A204.1 (cell line): ENCODE measurements around the gene ATP2C1.
"Not testable (repeated sequence)": the region's sequence is repeated elsewhere in the genome, so short reads cannot be mapped to it uniquely, and the experiment has no call there.

Source experiments
- FAIRE-seq: peaks from 2 replicates; lab custom pipeline; 2012; peaks lifted over from hg19 to GRCh38; lab: Jason Lieb, UNC

Gene ATP2C1

DNA sequence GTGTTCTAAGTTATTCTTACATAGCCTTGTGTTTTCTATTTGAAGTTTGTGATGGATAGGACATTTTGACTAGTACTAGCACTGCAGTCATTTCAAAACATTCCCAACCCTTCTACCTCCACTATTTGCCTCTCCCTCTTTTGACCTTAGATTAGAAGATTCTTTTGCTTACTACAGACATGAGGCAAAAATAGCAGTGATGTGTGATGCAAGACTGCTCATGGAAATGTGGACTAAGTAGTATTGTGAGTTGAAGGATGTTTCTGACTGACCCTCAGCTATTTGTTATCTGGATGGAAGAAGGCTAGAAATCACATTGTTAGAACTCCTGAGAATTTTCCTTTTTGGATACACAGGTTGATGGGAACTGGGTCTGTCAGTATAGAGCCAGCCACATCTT, 45.9 kb downstream of the ATP2C1 start:
- FAIRE-seq: no peak

DNA sequence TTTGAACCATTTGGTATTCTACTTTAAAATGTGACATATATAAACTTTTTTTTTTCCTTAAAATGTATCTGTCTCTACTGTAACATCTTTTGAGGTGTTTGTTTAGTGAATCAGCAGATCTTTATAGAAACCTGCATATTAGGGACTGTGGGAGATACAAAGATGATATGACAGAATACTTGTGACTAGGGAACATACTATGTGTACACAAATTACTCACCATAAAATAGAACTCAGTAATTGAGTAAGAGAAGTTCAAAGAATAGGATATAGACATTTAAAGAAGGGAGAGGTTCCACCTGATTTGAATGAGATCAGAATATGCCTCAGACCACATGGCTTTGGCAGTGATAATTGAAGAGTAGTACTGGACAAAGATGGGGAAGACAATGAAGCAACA, 47.9 kb downstream of the ATP2C1 start:
- FAIRE-seq: no peak

DNA sequence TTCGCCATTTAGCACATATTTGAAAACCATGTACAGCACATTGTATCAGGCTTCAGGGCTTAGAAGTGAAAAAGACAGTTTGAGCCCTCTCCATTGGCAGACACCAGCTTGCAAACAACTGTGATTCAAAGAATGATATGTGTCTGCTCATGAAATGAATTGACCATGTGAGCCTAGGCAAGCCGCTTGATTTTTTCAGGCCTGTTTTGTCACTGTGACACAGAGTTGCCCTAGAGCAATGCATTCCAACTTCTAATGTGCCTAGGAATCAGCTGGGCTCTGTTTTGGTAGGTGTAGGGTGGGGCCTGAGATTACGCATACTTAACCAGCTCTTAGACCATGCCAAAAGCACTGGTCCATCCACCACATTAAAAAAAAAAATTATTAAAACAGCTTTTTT, 53.0 kb downstream of the ATP2C1 start:
- no peak for FAIRE-seq

DNA sequence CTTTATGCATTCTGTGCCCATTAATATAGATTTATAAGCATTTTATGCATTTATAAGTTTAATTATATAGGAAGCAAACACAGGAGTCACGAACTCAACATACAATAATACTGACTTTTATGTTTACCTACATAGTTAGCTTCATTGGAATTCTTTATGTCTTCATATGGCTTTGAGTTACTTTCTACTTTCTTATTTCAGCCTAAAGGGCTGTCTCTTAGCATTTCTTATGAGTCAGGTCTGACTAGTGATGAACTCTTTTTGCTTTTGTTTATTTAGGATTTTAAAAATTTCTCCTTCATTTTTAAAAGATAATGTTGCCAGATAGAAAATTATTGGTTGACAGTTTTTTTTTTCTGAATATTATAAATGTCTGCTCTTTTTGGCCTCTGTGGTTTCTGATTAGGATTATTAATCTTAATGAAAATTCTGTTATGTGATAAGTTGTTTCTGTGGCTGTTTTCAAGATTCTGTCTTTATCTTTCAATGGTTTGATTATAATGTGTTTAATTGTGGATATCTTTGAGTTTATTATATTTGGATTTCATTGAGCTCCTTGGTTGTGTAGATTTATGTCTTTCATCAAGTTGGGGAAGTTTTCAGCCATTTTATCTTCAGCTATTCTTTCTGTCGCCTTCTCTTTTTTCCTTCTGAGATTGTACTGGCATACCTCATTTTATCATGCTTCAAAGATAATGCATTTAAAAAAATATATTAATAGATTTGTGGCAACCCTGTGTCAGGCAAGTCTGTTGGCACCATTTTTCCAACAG, 54.3 kb downstream of the ATP2C1 start:
- peak; percentile 23 for FAIRE-seq

DNA sequence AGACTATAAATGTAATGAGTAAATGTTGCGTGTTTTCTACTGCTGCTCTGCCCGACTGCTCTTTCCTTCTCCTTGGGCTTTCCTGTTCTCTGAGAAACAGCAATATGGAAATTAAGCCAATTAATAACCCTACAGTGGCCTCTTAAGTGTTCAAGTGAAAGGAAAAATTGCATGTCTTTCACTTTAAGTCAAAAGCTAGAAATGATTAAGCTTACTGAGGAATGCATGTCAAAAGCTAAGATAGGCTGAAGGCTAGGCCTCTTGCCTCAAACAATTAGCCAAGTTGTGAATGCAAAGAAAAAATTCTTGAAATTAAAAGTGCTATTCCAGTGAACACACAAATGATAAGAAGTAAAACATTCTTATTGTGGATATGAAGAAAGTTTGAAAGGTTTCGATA, 55.0 kb downstream of the ATP2C1 start:
- FAIRE-seq: no peak

DNA sequence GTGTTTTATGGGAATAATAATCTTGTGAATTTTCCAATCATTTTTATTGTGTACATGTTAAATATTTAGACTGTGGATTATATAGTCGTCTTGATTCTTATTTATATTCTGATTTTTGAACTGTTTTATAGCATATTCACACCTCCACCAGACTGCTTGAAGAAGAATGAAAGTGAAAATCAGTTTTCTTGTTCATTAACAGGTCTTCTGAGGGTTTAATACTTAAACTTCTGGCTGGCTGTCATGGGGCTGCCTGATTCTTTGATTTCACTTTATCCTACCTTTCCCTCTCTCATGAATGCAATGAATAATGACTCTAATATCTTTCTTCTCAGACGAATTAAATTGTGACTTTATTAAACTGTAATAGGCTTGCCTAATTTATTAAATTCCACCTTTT, 56.2 kb downstream of the ATP2C1 start:
- FAIRE-seq: no peak

DNA sequence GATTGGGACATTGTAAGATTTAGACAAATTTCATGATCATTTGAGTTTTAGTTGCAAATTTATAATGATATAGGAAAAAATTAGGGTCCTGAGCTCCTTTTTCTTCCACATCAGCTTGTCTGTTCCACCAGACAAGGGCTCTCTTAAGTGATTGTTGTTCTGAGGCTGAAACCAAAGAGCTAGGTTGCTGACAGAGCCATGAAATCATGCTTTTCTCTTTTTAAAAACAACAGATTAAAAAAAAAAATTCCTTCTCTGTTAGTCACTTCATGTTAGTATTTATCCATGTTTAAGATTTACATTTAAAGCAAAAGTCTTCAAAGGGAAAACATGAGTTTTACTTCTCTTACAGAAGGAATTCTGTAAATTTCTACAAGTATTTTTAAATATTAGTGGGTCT, 56.8 kb downstream of the ATP2C1 start:
- no peak for FAIRE-seq

DNA sequence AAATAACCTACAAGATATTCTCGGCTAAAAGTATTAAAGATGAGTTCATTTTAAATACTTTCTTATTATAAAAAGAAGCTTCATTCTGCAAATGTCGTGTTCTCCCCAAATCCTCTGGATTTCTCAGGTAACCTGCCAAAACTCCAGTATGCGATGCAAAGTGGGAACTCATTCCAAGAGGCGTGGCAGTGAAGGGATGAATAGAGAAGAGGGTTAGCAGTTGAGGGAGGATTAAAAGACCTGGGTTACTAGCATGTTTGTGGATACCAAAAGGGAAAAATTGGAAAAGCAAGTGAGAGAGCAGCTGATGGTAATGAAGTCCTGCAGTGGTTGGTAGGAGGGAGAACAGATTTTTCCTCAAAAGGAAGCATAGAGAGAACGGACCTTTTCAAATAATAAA, 61.6 kb downstream of the ATP2C1 start:
- no peak for FAIRE-seq

DNA sequence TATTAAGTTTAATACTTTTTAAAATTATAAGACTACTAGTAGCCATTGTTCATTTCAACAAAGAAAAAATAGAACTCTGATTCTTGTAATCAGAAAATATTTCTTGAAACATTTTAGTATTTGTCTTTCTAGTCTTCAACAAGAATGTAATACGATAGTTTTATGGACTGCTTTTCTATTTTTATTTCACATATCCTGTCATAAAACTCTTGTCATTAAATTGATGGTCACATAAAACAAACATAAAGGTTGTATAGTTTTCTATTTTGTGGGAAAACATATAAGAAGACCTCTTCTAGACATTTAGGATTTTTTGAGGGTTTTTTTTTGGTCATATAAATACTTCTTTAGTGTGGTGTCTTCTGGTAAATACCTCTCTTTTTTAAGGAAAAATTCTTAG, 62.4 kb downstream of the ATP2C1 start:
- peak; percentile 32 for FAIRE-seq

DNA sequence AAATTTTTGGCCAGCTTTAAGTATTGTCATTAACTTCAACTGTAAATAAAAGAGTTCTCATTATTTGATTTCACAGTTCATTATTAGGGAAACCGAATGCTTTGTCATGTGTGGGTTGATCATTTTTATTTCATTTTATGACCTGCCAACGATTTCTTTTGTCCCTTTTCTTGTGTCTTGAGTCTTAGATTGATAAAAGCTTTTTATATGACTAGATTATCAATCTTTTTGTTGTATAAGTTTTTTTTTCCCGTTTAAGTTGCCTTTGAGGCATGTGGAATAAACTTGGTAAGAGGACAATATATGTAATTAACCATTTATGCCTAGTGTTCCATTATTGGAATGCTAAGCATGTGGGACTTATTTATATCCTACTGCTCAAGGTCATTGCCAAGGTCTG, 62.8 kb downstream of the ATP2C1 start:
- no peak for FAIRE-seq

DNA sequence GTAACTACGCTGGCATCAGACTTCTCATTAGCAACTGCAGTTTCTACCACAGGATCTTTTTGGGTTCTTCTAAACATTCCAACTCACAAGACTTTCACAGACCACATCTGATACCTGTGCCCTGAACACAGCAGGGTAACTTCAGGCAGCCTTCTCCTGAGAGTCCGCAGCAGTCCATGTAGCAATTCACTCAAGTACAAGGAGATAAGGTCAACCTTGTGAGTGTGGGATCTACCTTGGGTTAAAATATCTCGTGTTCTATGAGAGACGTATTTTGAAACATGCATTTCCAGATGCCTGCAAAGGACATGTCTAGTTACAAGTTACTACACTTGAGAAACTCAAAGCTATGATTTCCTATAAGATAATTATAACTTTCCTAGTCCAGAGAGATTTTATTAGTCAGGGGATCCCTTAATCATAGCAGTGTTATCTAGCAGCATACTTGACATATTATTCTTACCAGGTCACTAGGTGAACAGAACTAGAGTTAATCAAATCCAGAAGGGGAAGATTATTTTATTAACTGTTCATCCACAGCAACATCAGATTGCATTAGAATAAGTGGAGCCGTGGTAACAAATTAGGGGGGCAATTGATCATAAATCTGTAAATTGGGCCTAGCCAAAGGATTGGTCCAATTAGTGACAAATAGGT, 66.4 kb downstream of the ATP2C1 start:
- no peak for FAIRE-seq

DNA sequence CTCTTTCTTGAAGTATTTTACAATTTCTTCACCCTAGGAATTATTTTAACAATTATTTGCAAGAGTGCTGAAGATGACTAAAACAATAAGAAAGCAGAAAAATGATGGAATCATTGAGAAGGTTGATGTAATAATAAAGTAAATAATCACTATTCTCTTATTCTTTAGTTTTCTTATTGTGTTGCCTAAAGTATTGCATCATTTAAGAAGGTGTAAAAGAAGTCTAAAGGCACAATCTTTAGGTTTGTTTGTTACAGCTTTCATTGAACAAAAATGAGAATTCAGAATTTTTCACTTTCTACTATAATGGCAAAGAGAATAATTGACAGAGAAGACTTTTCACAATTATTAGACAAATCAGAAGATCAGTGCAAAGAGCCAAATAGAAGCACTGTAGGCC, 67.6 kb downstream of the ATP2C1 start:
- no peak for FAIRE-seq

DNA sequence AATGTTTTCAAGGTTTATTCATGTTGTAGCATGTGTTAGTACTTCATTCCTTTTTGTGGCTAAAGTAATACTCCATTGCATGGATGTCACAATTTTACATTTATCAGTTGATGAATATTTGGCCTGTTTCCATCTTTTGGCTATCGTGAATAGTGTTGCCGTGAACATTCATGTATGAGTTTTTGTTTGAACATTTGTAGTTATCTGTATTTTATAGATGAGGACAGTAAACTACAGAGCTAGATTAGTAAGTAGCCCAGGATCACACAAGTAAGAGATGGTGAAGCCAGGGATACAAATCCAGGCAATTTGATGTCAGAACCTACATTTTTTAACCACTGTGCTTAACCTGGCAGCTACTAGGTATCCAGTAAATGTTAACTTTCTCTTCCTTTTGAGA, 69.6 kb downstream of the ATP2C1 start:
- FAIRE-seq: no peak

DNA sequence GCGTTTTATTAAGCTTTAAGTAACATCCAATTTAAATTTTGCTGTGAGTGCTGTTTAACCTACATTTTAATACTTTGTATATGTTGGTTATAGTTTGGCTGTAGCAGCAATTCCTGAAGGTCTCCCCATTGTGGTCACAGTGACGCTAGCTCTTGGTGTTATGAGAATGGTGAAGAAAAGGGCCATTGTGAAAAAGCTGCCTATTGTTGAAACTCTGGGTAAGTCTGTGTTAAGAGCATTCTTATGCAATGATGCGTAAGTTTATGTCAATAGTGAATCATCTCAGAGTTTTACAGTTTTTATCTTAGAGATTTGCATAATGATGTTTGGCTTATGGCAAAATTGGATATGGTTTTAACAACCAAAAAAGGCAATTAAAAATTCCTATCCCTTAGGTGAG, 70.0 kb downstream of the ATP2C1 start:
- FAIRE-seq: no peak

DNA sequence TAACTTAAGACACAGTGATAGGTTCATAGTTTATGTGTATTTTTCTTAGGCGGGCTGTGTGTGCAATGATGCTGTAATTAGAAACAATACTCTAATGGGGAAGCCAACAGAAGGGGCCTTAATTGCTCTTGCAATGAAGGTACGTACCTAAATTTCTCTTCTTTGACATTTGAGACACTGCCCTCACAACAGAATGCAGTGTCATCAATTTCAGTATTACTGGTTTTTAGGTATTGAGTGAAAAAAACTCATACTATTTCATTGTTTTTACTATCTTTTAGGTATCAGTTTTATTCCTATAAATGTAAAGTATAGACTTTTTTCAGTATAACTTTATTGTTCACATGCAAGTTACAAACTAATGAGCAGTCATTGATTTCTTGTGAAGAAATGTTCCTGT, 73.4 kb downstream of the ATP2C1 start:
- no peak for FAIRE-seq

DNA sequence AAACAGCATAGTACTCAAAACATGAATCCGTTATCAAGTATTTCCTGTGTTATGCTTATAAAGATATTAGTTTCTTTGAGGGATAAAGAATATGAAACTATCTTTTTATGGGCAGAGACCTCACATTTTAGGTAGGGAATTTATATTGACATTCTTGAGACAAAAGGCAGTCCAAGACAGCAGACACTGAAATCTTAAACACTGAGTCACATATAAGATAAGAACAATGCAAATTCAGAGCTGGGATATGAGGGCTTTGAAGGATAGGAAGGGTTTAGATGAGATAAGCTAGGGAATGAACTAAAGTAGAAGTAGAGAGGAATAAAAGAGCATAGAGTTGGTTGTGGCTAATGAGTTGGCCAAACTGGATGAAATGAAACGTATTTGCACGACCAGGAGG, 74.3 kb downstream of the ATP2C1 start:
- FAIRE-seq: no peak

DNA sequence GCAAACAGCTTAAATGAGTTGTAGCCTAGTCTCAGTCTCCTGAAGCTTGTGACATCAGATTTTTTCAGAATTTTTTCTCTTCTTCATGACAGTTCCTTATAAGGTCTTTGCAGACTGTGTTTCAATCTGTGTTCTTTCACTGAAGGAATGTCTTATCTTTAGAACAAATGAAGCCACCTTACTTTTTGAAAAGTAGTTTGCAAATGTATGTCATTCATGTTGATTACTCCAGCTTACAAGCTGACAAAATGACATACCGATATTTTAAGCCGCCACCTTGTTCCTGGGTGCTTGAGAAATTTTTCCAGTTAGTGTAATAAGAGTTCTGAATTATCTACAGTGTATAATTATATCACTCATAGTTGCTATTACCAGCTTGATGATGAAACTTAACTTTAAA, 75.7 kb downstream of the ATP2C1 start:
- no peak for FAIRE-seq

DNA sequence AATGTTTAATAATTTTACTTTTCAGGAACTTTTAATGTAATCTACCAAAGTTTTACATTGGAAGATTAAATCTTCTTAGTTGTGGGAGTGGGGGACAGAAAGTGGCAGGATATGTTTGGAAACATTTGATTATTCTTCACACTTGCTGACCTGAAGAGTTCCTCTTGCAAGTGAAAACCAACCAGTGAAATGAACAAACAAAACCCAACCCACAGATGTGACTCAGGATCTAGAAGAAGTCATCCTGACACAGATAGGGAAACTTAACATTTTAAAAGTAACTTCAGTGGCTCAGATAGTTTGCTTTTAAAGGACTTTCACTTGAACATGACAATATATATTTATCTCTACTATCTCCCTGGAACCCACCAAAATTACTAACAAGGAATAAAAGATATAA, 77.3 kb downstream of the ATP2C1 start:
- no peak for FAIRE-seq

DNA sequence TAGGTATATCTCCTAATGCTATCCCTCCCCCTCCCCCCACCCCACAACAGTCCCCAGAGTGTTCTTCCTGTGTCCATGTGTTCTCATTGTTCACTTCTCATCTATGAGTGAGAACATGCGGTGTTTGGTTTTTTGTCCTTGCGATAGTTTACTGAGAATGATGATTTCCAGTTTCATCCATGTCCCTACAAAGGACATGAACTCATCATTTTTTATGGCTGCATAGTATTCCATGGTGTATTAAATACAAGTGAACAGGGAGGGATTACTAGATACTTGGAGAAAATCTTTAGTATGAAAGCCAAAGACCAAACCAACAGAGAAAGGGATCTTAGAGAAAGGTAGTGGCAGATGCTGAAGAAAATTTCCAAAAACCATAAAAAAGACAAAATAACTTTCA, 78.7 kb downstream of the ATP2C1 start:
- FAIRE-seq: not testable (repeated sequence)

DNA sequence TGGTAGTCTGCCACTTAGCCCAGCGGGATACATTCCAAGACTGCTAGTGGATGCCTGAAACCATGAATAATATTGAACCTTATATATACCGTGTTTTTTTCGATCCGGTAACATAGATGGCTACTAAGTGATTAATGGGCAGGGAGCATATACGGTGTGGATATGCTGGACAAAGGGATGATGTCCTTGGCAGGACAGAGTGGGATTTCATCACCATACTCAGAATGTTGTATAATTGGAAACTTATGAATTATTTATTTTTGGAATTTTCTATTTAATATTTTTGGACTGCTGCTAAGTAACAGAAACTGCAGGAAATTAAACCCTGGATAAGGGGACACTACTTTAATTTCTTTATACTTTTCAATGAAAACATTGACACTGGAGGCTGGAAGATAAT, 79.5 kb downstream of the ATP2C1 start:
- FAIRE-seq: no peak

DNA sequence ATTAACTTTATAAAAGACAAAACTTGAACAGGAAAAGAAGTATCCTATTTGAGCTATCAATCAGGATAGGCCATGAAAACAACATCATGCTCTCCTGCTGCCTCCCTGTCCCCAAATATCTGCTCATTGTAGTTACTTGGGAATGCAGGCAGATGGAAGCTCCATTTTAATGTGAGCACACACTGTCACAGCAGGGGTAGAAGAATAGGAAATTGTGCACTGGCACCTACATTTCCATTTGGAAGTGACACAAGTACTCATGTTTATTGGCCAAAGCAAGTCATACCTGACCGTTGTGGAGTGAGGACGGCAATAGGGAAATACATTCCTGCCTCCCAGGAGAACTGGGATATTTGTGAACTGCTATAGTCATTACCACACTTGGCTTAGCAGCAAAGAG, 80.3 kb downstream of the ATP2C1 start:
- FAIRE-seq: no peak

DNA sequence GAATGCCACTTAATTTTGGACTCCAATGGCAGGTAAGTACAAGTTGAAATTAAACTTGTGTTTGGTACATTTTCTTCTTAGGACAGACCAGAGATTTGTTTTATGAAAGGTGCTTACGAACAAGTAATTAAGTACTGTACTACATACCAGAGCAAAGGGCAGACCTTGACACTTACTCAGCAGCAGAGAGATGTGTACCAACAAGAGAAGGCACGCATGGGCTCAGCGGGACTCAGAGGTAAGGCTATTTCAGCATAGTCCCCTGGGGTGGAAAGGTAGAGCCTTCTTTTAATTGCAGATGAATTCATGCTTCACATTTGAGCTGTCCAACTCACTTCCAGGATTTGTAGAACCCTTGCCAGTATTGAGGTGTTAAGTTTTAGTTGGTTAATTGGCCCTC, 81.4 kb downstream of the ATP2C1 start:
- FAIRE-seq: no peak

DNA sequence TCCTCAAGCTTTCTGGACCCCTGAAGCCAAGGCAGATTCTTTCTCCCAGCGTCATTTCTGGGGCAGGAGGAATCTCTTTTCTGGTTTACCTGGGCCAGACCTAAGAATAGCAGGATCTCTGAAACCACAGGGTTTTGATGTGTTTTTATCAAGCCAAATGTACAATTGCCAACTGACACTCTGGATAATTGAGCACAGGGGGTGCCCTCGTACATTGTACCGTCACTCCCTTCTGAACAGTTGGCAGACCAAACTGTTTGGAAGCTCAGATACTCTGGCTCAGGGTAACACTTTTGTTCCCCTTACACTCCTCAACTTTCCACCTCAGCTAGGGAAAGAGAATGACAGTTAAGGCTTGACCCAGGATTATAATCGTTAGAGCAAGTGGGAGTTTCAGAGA, 82.8 kb downstream of the ATP2C1 start:
- no peak for FAIRE-seq

DNA sequence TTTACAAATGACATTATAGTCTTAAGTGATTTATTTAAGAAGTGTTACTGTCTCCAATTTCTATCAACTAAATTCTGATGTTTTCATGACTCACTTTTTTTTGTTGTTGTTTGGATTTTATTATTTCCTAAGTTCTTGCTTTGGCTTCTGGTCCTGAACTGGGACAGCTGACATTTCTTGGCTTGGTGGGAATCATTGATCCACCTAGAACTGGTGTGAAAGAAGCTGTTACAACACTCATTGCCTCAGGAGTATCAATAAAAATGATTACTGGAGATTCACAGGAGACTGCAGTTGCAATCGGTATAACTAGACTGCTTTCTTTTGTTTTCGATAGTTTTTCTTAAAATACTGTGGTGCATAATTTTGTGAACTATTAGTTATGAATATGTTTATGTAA, 85.2 kb downstream of the ATP2C1 start:
- no peak for FAIRE-seq
